SJCRH30 (cell line): Measurements from ENCODE around the gene ZNF71. TPM values are rescaled to one million over a fixed set of nuclear protein-coding genes. Genes with fewer than 3 reads are reported as not detected.

Experiments used
- DNase-seq, 2 experiments: peaks; one replicate each; pipeline ENCODE4 v3.0.0-alpha.2; 2015 to 2020
- H3K27ac ChIP-seq: fragments of 250-450 bp; sonication (Bioruptor Pico); 2 replicates; pipeline ENCODE4 v1.5.1; 2020; ENCODE audit warnings: mild to moderate bottlenecking, moderate library complexity
- H3K27me3 ChIP-seq: fragments of 250-450 bp; sonication (Bioruptor Pico); 2 replicates; pipeline ENCODE4 v1.5.1; 2020; ENCODE audit warnings: mild to moderate bottlenecking, moderate library complexity
- H3K36me3 ChIP-seq: fragments of 250-450 bp; sonication (Bioruptor Pico); 2 replicates; pipeline ENCODE4 v1.5.1; 2020; ENCODE audit warnings: mild to moderate bottlenecking, moderate library complexity
- H3K4me1 ChIP-seq: fragments of 250-450 bp; sonication (Bioruptor Pico); 2 replicates; pipeline ENCODE4 v1.5.1; 2020; ENCODE audit warnings: mild to moderate bottlenecking, moderate library complexity
- H3K4me3 ChIP-seq: fragments of 250-450 bp; sonication (Bioruptor Pico); 2 replicates; pipeline ENCODE4 v1.5.1; 2020; ENCODE audit warnings: mild to moderate bottlenecking, moderate library complexity
- H3K9me3 ChIP-seq: fragments of 250-450 bp; sonication (Bioruptor Pico); replicated peaks from 2 replicates; pipeline ENCODE4 v1.5.1; 2020; ENCODE audit warnings: mild to moderate bottlenecking, moderate library complexity
- total RNA-seq: library from RNA; depleted of rRNA; stranded (reverse); fragments of >200 nt; shearing (Covaris generic); gene quantifications from 2 replicates; pipeline ENCODE4 v1.2.3, GENCODE V29; 2014

The ZNF71 gene
- total RNA-seq, 1 experiment from 2014 or later: 11.1 TPM

DNA sequence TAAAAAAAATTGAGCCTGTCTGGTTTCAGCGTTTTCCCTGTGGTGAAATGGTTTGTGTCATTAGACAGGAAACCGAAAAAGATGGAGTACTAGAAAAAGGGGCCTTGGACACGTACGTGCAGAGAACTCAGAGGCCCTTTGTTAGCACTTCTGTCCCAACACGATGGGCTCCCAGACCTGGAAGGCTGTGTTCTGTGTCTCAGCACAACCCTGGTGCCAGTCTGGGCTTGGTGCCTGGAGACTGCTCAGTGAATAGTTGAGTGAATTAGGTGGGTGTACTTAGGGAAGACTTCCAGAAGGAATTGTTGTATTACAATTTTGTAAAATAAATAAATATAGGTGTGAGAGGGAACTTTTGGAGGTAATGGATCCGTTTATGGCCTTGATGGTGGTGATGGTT, 8.7 kb downstream of the ZNF71 start:
- no peaks in the 10 kb centered on the region for H3K27me3 ChIP-seq
- H3K9me3 ChIP-seq: peaks cover 14% of the 10 kb centered on the region
- peaks cover 31% of the 10 kb centered on the region for H3K36me3 ChIP-seq
- no peak overlapping the region for H3K27ac ChIP-seq
- no peak for DNase-seq
- no peak overlapping the region for H3K4me3 ChIP-seq
- no peaks in the 10 kb centered on the region for H3K4me1 ChIP-seq

DNA sequence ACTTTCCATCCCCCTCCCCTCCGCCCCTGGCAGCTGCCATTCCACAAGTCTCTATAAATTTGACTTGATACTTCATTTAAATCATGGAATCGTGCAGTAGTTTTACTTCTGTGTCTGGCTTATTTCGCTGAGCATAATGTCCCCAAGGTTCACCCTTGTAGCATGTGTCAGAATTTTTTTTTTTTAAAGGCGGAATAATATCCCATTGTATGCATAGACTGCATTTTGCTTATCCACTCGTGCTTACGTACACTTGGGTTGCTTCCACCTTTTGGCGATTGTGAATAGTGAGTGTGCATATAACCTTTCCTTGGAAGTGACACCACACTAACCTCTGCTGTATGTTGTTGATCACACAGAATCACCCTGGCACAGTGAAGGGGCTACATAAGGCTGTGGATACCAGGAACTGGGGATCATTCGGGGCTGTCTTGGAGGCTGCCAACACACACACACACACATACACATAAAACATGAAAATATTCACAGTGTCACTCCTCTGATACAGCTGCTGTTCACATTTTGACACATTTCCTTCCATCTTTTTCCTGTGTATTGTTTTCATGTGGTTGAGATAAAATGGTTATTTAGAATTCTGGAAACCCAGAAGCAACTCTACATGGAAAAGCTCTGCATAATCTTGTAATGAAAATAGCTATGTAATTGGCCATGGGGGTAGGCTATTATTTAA, 13.3 kb downstream of the ZNF71 start:
- H3K27me3 ChIP-seq: no peaks in the 10 kb centered on the region
- no peaks in the 10 kb centered on the region for H3K4me1 ChIP-seq
- H3K9me3 ChIP-seq: peaks cover 12% of the 10 kb centered on the region
- no peak overlapping the region for H3K27ac ChIP-seq
- no peak overlapping the region for H3K4me3 ChIP-seq
- H3K36me3 ChIP-seq: peaks cover 12% of the 10 kb centered on the region
- DNase-seq: no peak

DNA sequence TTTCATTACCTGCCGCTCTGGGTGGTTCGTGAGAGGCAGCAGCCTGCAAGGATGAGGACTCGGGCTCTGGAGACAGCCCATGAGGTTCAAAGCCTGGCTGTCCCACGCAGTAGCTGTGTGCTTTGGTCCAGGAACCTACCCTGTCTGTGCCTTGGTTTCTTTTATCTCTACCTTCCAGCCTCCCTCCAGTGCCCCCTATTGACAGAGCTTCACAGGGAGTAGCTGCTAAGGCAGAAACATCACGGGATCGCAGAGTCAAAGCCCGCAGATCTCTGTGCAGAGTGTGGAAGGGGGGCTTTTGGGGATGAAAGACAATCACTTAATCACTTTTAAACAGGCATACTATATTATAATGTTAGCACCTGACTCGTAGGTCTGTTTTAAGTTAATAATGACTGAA, 16.2 kb downstream of the ZNF71 start:
- peaks cover 12% of the 10 kb centered on the region for H3K36me3 ChIP-seq
- H3K27ac ChIP-seq: no peak overlapping the region
- H3K4me3 ChIP-seq: no peak overlapping the region
- DNase-seq: no peak
- no peaks in the 10 kb centered on the region for H3K4me1 ChIP-seq
- no peaks in the 10 kb centered on the region for H3K27me3 ChIP-seq
- peaks cover 6% of the 10 kb centered on the region for H3K9me3 ChIP-seq

DNA sequence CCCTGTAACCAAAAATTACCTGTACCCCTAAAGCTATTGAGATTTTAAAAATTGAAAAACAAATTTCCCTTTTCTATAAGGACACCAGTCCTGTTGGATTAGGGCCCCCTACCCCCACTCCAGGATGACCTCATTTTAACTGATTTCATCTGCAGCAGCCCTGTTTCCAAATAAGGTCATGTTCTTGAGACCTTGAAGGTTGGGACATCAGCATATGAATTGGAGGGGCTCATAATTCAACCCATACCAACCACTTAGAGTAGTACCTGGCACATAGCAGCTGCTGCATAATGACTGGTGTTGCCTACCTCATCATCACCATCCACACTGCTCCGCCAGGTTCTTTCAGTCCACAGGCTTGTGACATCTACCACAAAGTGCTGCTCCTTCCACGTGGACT, 17.6 kb downstream of the ZNF71 start:
- Histone ChIP-seq H3K27ac (no peak overlapping the region), H3K4me3 (no peak overlapping the region), H3K4me1 (peaks cover 2% of the 10 kb centered on the region; the same call in 1 of the 2 replicates), H3K27me3 (no peaks in the 10 kb centered on the region), H3K9me3 (peaks cover 6% of the 10 kb centered on the region), H3K36me3 (peaks cover 12% of the 10 kb centered on the region)
- DNase-seq: no peak

DNA sequence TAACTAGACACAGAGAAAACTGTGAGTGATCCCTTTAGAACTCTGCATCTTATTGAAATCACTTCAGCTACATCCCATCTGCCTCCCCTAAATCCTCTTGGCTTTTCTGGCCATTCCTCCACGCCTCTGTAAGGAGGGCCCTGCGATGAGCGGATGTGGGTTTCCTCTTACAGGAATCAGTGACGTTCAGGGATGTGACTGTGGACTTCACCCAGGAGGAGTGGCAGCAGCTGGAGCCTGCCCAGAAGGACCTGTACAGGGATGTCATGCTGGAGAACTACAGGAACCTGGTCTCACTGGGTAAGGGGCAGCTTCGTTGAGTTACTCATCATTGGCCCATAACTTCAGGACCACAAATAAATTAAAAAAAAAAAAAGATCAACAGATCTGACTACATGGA, 18.5 kb downstream of the ZNF71 start:
- Histone ChIP-seq H3K4me3 (no peak overlapping the region), H3K4me1 (peaks cover 6% of the 10 kb centered on the region; the same call in 1 of the 2 replicates), H3K27me3 (no peaks in the 10 kb centered on the region), H3K9me3 (peaks cover 9% of the 10 kb centered on the region), H3K36me3 (peaks cover 12% of the 10 kb centered on the region), H3K27ac (no peak overlapping the region)
- no peak for DNase-seq

DNA sequence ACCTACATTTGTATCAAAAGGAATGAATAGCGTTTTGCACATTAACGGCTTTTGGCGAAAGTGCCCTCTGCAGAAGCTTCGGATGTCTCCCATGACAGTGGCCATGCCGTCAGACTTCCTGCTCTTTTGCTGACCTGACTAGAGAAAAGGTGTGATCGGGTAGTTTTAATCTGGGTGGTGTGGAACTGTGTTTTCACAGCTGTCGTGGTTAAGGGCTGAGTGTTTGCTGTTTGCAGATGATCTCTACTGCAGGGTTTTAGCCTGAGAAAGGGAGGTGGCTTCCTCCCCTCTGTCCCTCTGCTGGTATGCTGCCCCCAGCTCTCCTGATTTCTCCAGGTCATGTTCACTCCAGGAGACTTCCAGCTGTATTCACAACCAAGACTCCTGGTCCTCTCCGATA, 22.4 kb downstream of the ZNF71 start:
- Histone ChIP-seq H3K36me3 (peaks cover 22% of the 10 kb centered on the region), H3K27ac (no peak overlapping the region), H3K4me1 (peaks cover 6% of the 10 kb centered on the region; the same call in 1 of the 2 replicates), H3K9me3 (peaks cover 10% of the 10 kb centered on the region), H3K4me3 (no peak overlapping the region), H3K27me3 (no peaks in the 10 kb centered on the region)
- DNase-seq: peak; percentile 55 to 72

DNA sequence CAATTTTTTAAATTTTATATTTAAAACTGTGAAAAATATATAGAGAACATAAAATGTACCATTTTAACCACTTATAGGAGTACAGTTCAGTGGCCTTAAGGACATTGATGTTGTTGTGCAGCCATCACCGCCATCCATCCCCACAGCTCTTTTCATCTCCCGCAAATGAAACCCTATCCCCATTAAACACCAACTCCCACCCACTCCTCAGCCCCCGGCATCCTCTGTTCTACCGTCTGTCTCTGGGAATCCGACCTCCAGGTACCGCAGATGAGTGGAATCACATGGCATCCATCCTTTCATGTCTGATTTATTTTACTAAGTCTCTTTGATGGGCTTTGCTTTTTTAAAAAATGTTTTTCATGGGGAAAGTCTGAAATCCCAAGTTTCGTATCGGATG, 24.0 kb downstream of the ZNF71 start:
- Histone ChIP-seq H3K27ac (no peak overlapping the region), H3K9me3 (peaks cover 10% of the 10 kb centered on the region), H3K36me3 (peaks cover 33% of the 10 kb centered on the region), H3K4me3 (no peak overlapping the region), H3K4me1 (peaks cover 6% of the 10 kb centered on the region; the same call in 1 of the 2 replicates), H3K27me3 (no peaks in the 10 kb centered on the region)
- no peak for DNase-seq

DNA sequence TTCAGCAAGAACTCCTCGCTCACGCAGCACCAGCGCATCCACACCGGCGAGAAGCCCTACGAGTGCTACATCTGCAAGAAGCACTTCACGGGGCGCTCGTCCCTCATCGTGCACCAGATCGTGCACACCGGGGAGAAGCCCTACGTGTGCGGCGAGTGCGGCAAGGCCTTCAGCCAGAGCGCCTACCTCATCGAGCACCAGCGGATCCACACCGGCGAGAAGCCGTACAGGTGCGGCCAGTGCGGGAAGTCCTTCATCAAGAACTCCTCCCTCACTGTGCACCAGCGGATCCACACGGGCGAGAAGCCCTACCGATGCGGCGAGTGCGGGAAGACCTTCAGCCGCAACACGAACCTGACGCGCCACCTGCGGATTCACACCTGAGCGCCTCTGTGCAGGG, 27.3 kb downstream of the ZNF71 start:
- peaks cover 10% of the 10 kb centered on the region for H3K9me3 ChIP-seq
- DNase-seq: no peak

DNA sequence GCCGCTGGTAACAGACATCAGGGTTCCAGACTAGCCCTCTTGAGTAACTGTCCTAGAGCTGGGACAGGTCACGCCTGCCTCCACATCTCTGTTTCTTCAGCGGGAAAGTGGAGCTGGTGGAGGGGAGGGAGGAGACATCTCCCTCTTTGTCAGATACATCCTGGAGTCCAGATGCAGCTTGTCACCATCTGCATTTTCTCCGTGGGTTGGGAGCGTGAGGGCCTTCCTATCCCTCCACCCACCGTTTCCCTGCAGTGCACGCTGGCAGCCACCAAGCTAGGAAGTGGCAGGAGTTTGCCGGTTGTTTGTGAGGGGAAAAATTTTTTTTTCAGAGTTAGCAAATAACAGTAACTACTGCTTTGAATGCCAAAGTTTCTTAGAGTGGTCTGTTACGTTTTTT, 27.9 kb downstream of the ZNF71 start:
- no peak overlapping the region for H3K4me3 ChIP-seq
- H3K27me3 ChIP-seq: no peaks in the 10 kb centered on the region
- no peak for DNase-seq
- no peak overlapping the region for H3K27ac ChIP-seq
- H3K36me3 ChIP-seq: peaks cover 39% of the 10 kb centered on the region
- peaks cover under 1% of the 10 kb centered on the region; the same call in 1 of the 2 replicates for H3K4me1 ChIP-seq
- peaks cover 10% of the 10 kb centered on the region for H3K9me3 ChIP-seq

More for the DNA sequence above, 27.3 kb downstream of the ZNF71 start:
- Histone ChIP-seq H3K4me1 (peaks cover 6% of the 10 kb centered on the region; the same call in 1 of the 2 replicates), H3K4me3 (no peak overlapping the region), H3K27ac (no peak overlapping the region), H3K27me3 (no peaks in the 10 kb centered on the region), H3K36me3 (peaks cover 39% of the 10 kb centered on the region)

DNA sequence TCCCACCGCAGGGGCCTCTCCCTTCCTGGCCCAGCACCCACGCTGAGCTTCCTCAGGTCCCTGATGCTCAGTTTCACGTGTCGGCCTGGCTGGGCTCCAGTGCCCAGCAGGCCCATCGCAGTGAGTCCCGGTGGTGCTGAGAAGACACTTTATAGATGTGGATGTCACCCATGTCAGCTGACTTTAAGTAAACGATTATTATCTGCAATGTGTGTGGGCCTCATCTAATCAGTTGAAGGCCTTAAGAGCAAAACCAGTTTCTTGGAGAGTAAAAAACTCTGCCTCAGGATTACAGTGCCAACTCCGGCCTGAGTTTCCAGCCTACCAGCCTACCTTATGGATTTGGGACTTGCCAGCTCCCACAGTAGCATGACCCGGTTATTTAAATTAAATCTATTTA, 30.6 kb downstream of the ZNF71 start:
- Histone ChIP-seq H3K36me3 (peaks cover 39% of the 10 kb centered on the region), H3K27ac (no peak overlapping the region), H3K4me3 (no peak overlapping the region), H3K27me3 (no peaks in the 10 kb centered on the region), H3K4me1 (no peaks in the 10 kb centered on the region), H3K9me3 (no peaks in the 10 kb centered on the region)
- DNase-seq: no peak

DNA sequence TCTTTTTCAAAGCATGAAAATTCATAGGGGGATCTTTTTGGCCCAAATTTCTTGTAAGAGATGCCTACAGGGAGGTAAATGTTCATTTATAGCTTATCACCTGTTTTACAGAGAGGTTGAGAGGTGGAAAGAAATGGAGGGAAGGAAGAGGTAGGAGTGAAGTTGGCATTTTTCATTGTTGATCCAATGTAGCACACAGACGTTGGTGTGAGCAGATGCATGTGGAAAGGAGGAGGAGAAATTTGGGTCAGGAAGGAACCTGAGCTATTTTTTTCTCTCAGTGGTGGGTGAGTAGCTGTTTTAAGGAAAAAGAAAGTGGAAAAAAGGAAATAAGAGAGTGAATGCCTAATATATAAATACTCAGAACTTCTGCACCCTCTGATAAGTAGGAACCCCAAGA, 37.9 kb downstream of the ZNF71 start:
- Histone ChIP-seq H3K4me3 (no peak overlapping the region), H3K9me3 (no peaks in the 10 kb centered on the region; the same call in 1 of the 2 replicates), H3K27me3 (no peaks in the 10 kb centered on the region), H3K36me3 (no peaks in the 10 kb centered on the region), H3K27ac (no peak overlapping the region), H3K4me1 (no peaks in the 10 kb centered on the region)
- DNase-seq: no peak

DNA sequence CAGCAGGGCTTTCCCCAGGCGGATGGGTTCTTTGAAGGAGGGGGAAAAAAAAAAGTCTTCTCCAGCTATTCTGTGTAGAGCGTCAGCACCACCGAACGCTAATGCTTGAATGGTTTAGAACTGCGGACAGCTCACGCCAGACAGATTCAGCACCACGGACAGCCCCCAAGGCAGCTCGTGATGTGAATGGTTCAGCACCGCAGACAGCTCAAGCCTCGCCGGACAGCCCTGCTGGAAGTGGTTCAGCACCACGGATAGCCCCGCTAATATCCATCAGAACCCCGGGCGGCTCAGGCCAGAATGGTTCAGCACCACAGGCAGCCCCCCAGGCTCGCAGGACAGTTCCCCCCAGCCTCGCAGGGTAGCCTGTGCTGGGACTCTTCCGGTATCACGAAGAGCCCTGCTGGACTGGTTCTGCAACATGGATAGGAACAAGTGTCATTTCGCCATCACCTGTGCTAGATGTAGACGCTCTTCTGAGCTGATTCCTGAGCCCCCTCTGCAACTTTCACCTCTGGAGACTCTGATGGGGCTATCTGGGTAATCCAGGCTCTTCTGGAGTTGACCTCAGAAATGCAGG, 43.0 kb downstream of the ZNF71 start:
- Histone ChIP-seq H3K4me3 (no peak overlapping the region), H3K27me3 (no peaks in the 10 kb centered on the region), H3K36me3 (no peaks in the 10 kb centered on the region), H3K4me1 (no peaks in the 10 kb centered on the region), H3K9me3 (no peaks in the 10 kb centered on the region), H3K27ac (no peak overlapping the region)
- DNase-seq: peak; percentile 95

DNA sequence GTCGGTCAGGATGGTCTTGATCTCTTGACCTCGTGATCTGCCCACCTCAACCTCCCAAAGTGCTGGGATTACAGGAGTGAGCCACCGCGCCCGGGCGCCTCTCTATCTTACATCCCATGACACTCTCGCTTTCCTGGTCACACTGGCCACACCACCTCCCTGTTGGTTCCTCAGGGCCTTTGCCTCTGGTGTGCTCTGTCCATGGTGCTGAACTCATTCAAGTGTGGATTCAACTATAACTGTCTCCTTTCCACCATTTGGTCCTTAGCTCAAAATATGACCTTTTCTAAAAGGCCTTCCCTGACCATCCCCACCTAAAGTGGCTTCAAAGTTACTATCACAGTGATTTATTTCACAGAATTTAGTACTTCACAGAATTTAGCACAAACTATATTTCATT, 44.1 kb downstream of the ZNF71 start:
- H3K4me1 ChIP-seq: no peaks in the 10 kb centered on the region
- peak; percentile 44 to 75 for DNase-seq
- no peaks in the 10 kb centered on the region for H3K27me3 ChIP-seq
- no peak overlapping the region for H3K4me3 ChIP-seq
- no peak overlapping the region for H3K27ac ChIP-seq
- no peaks in the 10 kb centered on the region for H3K9me3 ChIP-seq
- no peaks in the 10 kb centered on the region for H3K36me3 ChIP-seq

DNA sequence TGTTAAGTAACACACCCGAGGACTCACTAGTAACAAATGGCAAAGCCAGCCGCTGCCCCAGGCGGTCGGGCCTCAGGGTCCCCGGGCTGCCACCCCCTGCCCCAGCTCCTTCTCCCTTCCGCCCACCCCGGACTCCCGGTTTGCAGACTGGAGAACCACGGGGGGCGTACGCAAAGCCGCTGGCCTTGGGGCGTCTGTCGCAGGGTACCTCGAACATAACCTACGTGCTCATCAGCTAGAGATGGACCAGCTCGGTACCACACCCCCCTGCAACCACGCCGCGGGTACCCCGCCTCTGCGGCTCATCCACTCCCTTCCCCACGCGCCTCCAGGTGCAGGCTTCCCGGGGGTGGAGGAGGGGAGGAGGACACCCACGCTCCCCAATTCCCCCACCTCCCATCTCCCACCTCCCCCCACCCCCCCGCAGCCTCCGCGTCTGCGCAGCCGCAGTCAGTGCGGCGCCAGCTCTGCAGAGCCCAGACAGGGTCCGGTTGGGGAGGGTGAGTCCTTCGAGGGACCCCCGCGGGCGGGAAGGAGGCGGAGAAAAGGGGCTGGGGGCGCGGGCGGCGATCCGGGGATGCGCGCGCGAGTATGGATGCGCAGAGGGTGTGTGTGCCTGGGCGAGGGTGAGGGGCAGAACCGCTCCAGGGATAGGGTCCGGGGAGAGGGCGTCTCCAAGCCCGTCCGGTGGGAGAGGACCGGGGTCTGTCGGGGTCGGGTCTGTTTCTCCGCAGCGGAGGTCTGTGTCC, 47.8 kb downstream of the ZNF71 start, which contains the start of gene SMIM17:
Gene SMIM17, plus strand, starts transcription at position 449 of the 749 bp plus-strand sequence. CDS start 2,509 bp downstream, outside the sequence.
- Histone ChIP-seq H3K9me3 (0 out of 2 replicates have a peak, but pooled peaks cover 2% of the 10 kb centered on the region), H3K36me3 (no peaks in the 10 kb centered on the region), H3K4me3 (no peak within 1 kb of the TSS), H3K4me1 (no peaks in the 10 kb centered on the region), H3K27ac (no peak within 1 kb of the TSS), H3K27me3 (no peaks in the 10 kb centered on the region)
- DNase-seq: no peak

DNA sequence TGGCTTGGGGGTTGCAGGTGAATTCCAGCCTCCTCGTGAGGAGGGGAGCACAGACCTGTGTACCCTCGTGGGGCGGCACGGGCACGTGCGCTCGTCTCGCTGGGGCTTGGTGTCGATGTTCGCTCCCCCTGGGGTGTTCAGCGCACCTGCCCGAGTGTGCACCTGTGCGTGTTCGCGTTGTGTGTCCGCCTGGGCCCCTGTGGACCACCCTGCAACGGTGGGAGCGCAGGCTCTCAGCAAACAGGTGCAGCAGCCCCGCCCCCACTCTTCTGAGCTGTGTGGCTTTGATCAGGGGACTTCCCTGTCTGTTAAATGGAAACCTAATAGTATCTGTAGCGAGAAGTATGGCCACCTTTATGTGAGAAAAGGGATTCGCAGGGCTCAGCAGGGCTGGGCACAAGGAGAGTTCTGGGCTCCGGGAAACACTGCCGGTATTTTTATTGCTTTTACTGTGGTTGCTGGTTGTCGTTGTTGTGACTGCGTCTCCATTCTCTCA, 48.4 kb downstream of the ZNF71 start:
- Histone ChIP-seq H3K27ac (no peak overlapping the region), H3K27me3 (no peaks in the 10 kb centered on the region), H3K36me3 (no peaks in the 10 kb centered on the region), H3K4me1 (no peaks in the 10 kb centered on the region), H3K4me3 (no peak overlapping the region), H3K9me3 (0 out of 2 replicates have a peak, but pooled peaks cover 2% of the 10 kb centered on the region)
- no peak for DNase-seq
